Tibial artery (tissue), 4 donors: ENCODE data around the gene ALPL.
"Not testable (repeated sequence)": the region's sequence is repeated elsewhere in the genome, so short reads cannot be mapped to it uniquely, and the experiment has no call there.

Source experiments
- DNase-seq, 2 donors: peaks; one replicate each; pipeline ENCODE4 v3.0.0-alpha.2; 2019
- H3K27ac ChIP-seq, 2 donors: fragments of 200-600 bp; sonication (generic) in 1 of 2; 1 replicate in 1 of 2; 2 replicates in 1 of 2; pipeline ENCODE4 v1.5.1; 2018 to 2019; ENCODE audit warnings: mild to moderate bottlenecking in 1 of 2
- H3K27me3 ChIP-seq, 2 donors: fragments of 200-600 bp; sonication (generic) in 1 of 2; one replicate each; pipeline versions ENCODE4 v1.5.1 to v1.6.0; 2016 to 2019
- H3K36me3 ChIP-seq, 3 donors: fragments of 200-600 bp; sonication (generic) in 2 of 3; one replicate each; pipeline ENCODE4 v1.5.1; 2016 to 2019; ENCODE audit warnings: mild to moderate bottlenecking in 2 of 3
- H3K4me1 ChIP-seq, 4 donors: fragments of 200-600 bp; sonication (generic) in 2 of 4; 1 replicate in 3 of 4; 2 replicates in 1 of 4; pipeline ENCODE4 v1.5.1; 2016 to 2019
- H3K4me3 ChIP-seq, 2 donors: fragments of 200-600 bp; sonication (generic) in 1 of 2; 1 replicate in 1 of 2; 2 replicates in 1 of 2; pipeline ENCODE4 v1.5.1; 2018 to 2019; ENCODE audit warnings: mild to moderate bottlenecking in 2 of 2
- H3K9me3 ChIP-seq, 3 donors: fragments of 200-600 bp; sonication (generic) in 1 of 3; one replicate each; pipeline ENCODE4 v1.5.1; 2016 to 2019
- intact Hi-C: fragments of 100-400 bp; cut with DNase I; formaldehyde crosslinking; loops from one replicate; pipeline ENCODE4 v1.15.0; 2023; ENCODE audit warnings: low total_unique reads
- TF ChIP-seq, protein P1 (sequence below), 2 experiments: fragments of 200-600 bp in 1 of 2; fragments of 450-650 bp in 1 of 2; IDR thresholded peaks; one replicate each; pipeline ENCODE4 v1.5.1; 2017 to 2019; ENCODE audit warnings: antibody characterized with exemption in 2 of 2, mild to moderate bottlenecking in 1 of 2, moderate library complexity in 1 of 2

The ALPL gene

DNA sequence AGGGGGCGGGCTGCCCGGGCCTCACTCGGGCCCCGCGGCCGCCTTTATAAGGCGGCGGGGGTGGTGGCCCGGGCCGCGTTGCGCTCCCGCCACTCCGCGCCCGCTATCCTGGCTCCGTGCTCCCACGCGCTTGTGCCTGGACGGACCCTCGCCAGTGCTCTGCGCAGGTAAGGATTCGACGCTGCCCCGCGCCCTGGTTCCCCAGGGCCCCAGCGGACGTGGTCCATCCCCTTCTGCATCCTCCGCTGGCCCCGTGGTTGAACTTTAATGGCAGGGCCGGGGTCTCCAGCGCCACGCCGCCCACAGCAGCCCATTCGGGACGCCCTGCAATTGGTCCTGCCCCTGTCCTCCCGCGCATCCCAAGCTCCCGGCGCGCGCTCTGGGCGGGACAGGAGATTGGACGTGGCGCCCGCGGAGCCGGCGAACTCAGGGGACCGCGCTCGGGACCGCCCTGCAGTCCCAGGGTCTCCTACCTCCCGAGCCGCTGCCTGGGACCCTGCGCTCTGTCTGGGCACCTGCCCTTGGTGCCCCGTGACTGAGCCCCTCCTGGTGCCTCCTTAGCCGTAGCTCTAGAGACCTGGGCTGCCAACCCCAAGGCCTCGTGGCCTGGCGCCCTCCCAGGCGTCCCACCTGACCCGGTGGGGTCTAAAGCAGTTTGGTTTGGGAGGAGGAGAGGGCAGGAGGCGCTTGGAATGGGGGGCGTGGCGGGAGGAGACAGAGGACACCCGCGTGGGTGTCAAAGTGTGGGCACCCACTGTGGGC, at the start of gene ALPL:
ALPL (plus strand) TSS at position 73 of the 762 bp plus-strand sequence. CDS start 44,659 bp downstream, outside the sequence.
- intact Hi-C loops: no loop called here
- DNase-seq: no peak
- Histone ChIP-seq H3K36me3 (no peaks in the 10 kb centered on the region), H3K27me3 (peaks cover 0 to 55% of the 10 kb centered on the region in 2 donors), H3K9me3 (no peaks in the 10 kb centered on the region), H3K4me3 (peak within 1 kb of the TSS; percentile 17 to 31), H3K27ac (no peak within 1 kb of the TSS), H3K4me1 (peaks cover 0 to 32% (median 16%) of the 10 kb centered on the region in 4 donors)
- TF ChIP-seq, protein P1, sequence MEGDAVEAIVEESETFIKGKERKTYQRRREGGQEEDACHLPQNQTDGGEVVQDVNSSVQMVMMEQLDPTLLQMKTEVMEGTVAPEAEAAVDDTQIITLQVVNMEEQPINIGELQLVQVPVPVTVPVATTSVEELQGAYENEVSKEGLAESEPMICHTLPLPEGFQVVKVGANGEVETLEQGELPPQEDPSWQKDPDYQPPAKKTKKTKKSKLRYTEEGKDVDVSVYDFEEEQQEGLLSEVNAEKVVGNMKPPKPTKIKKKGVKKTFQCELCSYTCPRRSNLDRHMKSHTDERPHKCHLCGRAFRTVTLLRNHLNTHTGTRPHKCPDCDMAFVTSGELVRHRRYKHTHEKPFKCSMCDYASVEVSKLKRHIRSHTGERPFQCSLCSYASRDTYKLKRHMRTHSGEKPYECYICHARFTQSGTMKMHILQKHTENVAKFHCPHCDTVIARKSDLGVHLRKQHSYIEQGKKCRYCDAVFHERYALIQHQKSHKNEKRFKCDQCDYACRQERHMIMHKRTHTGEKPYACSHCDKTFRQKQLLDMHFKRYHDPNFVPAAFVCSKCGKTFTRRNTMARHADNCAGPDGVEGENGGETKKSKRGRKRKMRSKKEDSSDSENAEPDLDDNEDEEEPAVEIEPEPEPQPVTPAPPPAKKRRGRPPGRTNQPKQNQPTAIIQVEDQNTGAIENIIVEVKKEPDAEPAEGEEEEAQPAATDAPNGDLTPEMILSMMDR (IDR thresholded peaks at IDR 0.05): no peak

DNA sequence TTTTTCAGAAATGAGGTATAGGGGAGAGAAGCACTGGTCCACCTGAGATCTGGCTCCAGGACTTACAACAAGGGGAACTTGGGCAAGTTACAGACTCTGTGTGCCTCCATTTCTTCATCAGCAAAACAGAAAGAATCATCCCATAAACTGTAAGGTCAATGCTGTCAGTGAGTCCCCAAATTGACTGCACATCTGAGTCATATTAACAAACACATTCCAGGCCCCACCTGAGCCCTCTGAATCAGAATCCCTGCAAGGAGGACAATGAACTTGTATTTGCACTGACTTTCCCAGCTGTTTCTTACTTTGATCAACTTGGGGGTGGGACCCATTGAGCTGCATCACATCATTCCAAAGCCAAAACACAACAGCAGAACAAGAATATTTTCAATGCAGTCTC, 44.1 kb upstream of the ALPL start:
- H3K27ac ChIP-seq, DNase-seq, H3K27me3 ChIP-seq, H3K36me3 ChIP-seq, intact Hi-C loops, H3K4me1 ChIP-seq, H3K4me3 ChIP-seq, H3K9me3 ChIP-seq: not testable (repeated sequence)

DNA sequence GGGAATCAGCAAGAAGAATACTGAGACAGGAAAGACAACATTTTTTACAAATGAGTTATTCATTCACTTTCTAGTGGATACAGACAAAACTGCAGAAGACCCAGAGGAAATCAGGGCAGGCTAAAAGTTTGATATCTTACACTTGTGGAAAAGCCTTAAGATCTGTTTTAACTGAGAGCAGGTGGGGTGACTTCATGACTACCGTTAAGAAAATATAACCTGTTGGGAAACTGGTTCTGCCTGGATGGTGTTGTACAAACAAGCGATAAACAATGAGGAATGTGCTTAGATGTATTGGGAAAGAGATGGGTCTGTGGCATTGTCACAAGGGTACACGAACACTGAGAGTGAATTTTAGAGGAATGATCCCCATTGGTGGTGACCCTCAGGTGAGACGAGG, 41.3 kb upstream of the ALPL start:
- H3K4me1 ChIP-seq, H3K27me3 ChIP-seq, H3K27ac ChIP-seq, H3K9me3 ChIP-seq, DNase-seq, intact Hi-C loops, H3K4me3 ChIP-seq: not testable (repeated sequence)
- H3K36me3 ChIP-seq: peaks cover 0 to 18% (median 6%) of the 10 kb centered on the region in 3 donors

DNA sequence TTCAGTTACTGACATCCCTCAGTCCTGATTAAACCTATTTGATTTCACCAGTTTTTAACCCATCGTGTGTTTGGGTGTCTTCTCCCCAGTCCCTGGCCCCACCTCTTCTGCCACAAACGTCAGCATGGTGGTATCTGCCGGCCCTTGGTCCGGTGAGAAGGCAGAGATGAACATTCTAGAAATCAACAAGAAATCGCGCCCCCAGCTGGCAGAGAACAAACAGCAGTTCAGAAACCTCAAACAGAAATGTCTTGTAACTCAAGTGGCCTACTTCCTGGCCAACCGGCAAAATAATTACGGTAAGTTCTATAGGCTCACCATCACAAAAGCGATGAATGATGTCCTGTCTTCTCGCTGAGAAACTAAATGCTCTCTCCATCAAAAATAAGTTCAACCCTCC, 40.6 kb upstream of the ALPL start:
- DNase-seq: no peak
- H3K4me1 ChIP-seq: no peaks in the 10 kb centered on the region
- TF ChIP-seq, protein P1 (IDR thresholded peaks at IDR 0.05): no peak
- no peak overlapping the region for H3K27ac ChIP-seq
- H3K9me3 ChIP-seq: no peaks in the 10 kb centered on the region
- no peaks in the 10 kb centered on the region for H3K27me3 ChIP-seq
- intact Hi-C loops: no loop called here
- H3K36me3 ChIP-seq: peaks cover 0 to 22% (median 6%) of the 10 kb centered on the region in 3 donors
- no peak overlapping the region for H3K4me3 ChIP-seq

DNA sequence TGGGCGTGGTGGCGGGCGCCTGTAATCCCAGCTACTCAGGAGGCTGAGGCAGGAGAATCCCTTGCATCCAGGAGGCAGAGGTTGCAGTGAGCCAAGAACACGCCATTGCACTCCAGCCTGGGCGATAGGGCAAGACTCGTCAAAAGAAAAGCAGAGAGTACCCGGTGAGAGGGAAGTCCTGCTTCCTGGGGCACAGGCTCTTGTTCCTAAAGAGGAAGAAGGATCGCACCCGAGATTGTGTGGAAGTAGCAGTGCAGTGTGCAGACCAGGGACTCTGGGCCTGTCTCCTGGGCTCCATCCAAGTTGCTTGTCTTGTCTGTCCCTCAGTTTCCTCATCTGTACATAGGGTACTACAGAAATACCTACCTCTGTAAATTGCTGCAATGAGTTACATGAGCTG, 39.6 kb upstream of the ALPL start:
- Histone ChIP-seq H3K9me3 (no peaks in the 10 kb centered on the region), H3K27ac (no peak overlapping the region), H3K27me3 (no peaks in the 10 kb centered on the region), H3K36me3 (peaks cover 0 to 22% (median 6%) of the 10 kb centered on the region in 3 donors), H3K4me1 (no peaks in the 10 kb centered on the region), H3K4me3 (no peak overlapping the region)
- DNase-seq: no peak
- TF ChIP-seq, protein P1 (IDR thresholded peaks at IDR 0.05): no peak
- intact Hi-C loops: no loop called here

DNA sequence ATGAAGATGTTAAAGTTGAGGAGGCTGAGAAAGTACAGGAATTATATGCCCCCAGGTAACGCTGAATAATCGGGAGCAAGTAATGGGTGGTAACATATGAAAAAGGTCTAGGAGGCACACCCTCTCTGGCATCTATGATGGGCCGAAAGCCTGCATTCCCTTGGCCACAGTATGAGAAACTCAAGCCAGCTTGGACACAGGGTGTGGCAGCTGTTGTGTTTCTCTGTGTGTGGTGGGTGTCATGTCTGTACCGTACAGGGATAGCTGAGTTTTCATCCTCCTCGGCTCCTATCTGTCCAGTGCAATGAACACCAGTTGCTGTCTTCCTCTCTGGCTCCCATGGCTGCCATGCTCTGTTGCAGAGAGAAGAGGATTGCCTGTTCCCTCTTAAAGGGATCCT, 36.4 kb upstream of the ALPL start:
- no peak overlapping the region for H3K4me3 ChIP-seq
- no peaks in the 10 kb centered on the region for H3K27me3 ChIP-seq
- no peaks in the 10 kb centered on the region for H3K9me3 ChIP-seq
- H3K36me3 ChIP-seq: peaks cover 0 to 42% (median 11%) of the 10 kb centered on the region in 3 donors
- TF ChIP-seq, protein P1 (IDR thresholded peaks at IDR 0.05): no peak
- H3K27ac ChIP-seq: no peak overlapping the region
- intact Hi-C loops: no loop called here
- no peak for DNase-seq
- no peaks in the 10 kb centered on the region for H3K4me1 ChIP-seq
